ENCODE data around the gene PGBD2. TPM values are rescaled to one million over a fixed set of nuclear protein-coding genes. Genes with fewer than 3 reads are reported as not detected.
"Not testable (repeated sequence)": the region's sequence is repeated elsewhere in the genome, so short reads cannot be mapped to it uniquely, and the experiment has no call there.

The PGBD2 gene
- total RNA-seq, 1 donor from 2014 or later = 3.4 TPM

GRCh38 chr1:248924696-248925532, 18.9 kb downstream of the PGBD2 start:
- ATAC-seq = peak; percentile 91
- DNase-seq (ENCODE audit: low spot score) = no peak

- ATAC-seq; DNase-seq (ENCODE audit: low spot score): not testable (repeated sequence)
These were observed 19.8 kb downstream of the PGBD2 start for GRCh38 chr1:248925859-248926258.

GRCh38 chr1:248926401-248927182, 20.6 kb downstream of the PGBD2 start:
- ATAC-seq = no peak

GRCh38 chr1:248927283-248927682, 21.2 kb downstream of the PGBD2 start:
- not testable (repeated sequence) for DNase-seq (ENCODE audit: low spot score); ATAC-seq

More at GRCh38 chr1:248926401-248927182, 20.6 kb downstream of the PGBD2 start:
- DNase-seq (ENCODE audit: low spot score) = no peak

- not testable (repeated sequence) for ATAC-seq; DNase-seq (ENCODE audit: low spot score)
These were observed 22.1 kb downstream of the PGBD2 start for GRCh38 chr1:248928122-248928521.

GRCh38 chr1:248930037-248930436, 24.0 kb downstream of the PGBD2 start:
- not testable (repeated sequence) for DNase-seq (ENCODE audit: low spot score); ATAC-seq

GRCh38 chr1:248938173-248938809, 32.3 kb downstream of the PGBD2 start:
- ATAC-seq = not testable (repeated sequence)

GRCh38 chr1:248944134-248944999, 38.3 kb downstream of the PGBD2 start:
- not testable (repeated sequence) for DNase-seq (ENCODE audit: low spot score); ATAC-seq

More at GRCh38 chr1:248938173-248938809, 32.3 kb downstream of the PGBD2 start:
- not testable (repeated sequence) for DNase-seq (ENCODE audit: low spot score)

- DNase-seq (ENCODE audit: low spot score); ATAC-seq: not testable (repeated sequence)
These were observed 39.0 kb downstream of the PGBD2 start for GRCh38 chr1:248945000-248945423.

GRCh38 chr1:248945453-248945852, 39.4 kb downstream of the PGBD2 start:
- ATAC-seq (peak; percentile 70), DNase-seq (ENCODE audit: low spot score) (peak; percentile 52)

GRCh38 chr1:248945856-248946416, 39.9 kb downstream of the PGBD2 start:
- peak; percentile 46 for ATAC-seq

More at GRCh38 chr1:248945856-248946416, 39.9 kb downstream of the PGBD2 start:
- DNase-seq (ENCODE audit: low spot score) = not testable (repeated sequence)

Other genes starting within 250 kb of the PGBD2 start
- gene OR14I1, start 203.5 kb upstream of the PGBD2 start, total RNA-seq = not detected
- not detected for gene LYPD8, start 150.5 kb upstream of the PGBD2 start, total RNA-seq
- gene SH3BP5L, start 80.3 kb upstream of the PGBD2 start, total RNA-seq = 15.3 TPM
- gene ZNF672, start 68.0 kb upstream of the PGBD2 start, total RNA-seq = 19.6 TPM
- gene ZNF692, start 47.1 kb upstream of the PGBD2 start, total RNA-seq = 20.2 TPM

Data from left lobe of liver (tissue), 2 donors.